K562 (cell line): Measurements from ENCODE around the gene PI4KA.

Source experiments
- JUN ChIP-seq, 2 experiments: sonication (generic) in 1 of 2; formaldehyde crosslinking in 1 of 2; IDR thresholded peaks; 2 replicates each; pipeline versions ENCODE4 v1.6.1 to v1.8.0; 2012 to 2022; ENCODE audit warnings: borderline replicate concordance in 2 of 2, mild to moderate bottlenecking in 2 of 2, improper control_type of control experiment in 1 of 2, low read depth in 1 of 2, low read length in 1 of 2, missing genetic modification reagents in 1 of 2
- TF ChIP-seq, protein P1 (sequence below): IDR thresholded peaks from 3 replicates; pipeline ENCODE4 v1.6.1; 2011; ENCODE audit warnings: borderline replicate concordance, mild to moderate bottlenecking, moderate library complexity; ENCODE audit not compliant: insufficient read length; ENCODE audit errors: extremely low read depth
- TF ChIP-seq, protein P2 (sequence below), 2 experiments: fragments of 250-450 bp in 1 of 2; fragments of 450-650 bp in 1 of 2; sonication (Bioruptor Pico) in 1 of 2; IDR thresholded peaks; 2 replicates each; pipeline versions ENCODE4 v1.6.1 to v1.8.0; 2016 to 2021; ENCODE audit warnings: mild to moderate bottlenecking in 2 of 2, moderate library complexity in 2 of 2, missing compliant biosample characterization in 1 of 2, missing genetic modification characterization in 1 of 2
- TF ChIP-seq, protein P3 (sequence below): fragments of 250-450 bp; sonication (Bioruptor Pico); IDR thresholded peaks from 2 replicates; pipeline ENCODE4 v1.8.0; 2021; ENCODE audit warnings: borderline replicate concordance, mild to moderate bottlenecking, moderate library complexity; ENCODE audit not compliant: poor library complexity, severe bottlenecking
- TF ChIP-seq, protein P4 (sequence below): sonication (generic); formaldehyde crosslinking; IDR thresholded peaks from 2 replicates; pipeline ENCODE4 v1.9.0; 2022; ENCODE audit warnings: mild to moderate bottlenecking, missing genetic modification reagents

DNA sequence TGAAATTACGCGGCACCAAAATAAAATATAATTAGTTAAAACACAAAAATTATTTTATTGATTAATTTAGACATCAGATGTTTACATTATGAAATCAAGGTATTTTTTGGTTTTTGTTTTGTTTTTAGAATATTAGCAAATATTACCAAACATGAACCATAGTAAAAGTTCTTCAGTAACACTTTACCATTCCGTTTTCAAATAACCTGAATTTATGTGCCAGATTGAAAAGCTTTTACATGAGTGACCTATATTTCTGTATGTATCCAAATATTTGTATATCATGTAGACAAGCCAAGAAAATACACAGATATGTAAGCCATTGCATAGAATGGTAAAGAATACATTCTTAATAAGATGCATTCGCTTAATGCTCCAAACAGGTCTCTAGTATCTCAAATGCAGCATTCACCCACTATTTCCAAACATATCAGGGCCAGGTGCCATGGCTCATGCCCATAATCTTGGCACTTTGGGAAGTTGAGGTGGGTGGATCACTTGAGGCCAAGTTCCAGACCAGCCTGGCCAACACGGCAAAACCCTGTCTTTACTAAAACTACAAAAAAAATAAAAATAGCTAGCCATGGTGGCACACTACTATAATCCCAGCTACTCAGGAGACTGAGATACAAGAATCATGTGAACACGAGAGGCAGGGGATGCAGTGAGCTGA is 187.1 kb downstream of the PI4KA start:
- TF ChIP-seq JUN (IDR thresholded peaks at IDR 0.05; ENCODE audit: borderline replicate concordance, low read depth, low read length) (no peak), JUN (CRISPR knock-in tag; IDR thresholded peaks at IDR 0.05; ENCODE audit: borderline replicate concordance) (no peak)
- TF ChIP-seq, protein P1, sequence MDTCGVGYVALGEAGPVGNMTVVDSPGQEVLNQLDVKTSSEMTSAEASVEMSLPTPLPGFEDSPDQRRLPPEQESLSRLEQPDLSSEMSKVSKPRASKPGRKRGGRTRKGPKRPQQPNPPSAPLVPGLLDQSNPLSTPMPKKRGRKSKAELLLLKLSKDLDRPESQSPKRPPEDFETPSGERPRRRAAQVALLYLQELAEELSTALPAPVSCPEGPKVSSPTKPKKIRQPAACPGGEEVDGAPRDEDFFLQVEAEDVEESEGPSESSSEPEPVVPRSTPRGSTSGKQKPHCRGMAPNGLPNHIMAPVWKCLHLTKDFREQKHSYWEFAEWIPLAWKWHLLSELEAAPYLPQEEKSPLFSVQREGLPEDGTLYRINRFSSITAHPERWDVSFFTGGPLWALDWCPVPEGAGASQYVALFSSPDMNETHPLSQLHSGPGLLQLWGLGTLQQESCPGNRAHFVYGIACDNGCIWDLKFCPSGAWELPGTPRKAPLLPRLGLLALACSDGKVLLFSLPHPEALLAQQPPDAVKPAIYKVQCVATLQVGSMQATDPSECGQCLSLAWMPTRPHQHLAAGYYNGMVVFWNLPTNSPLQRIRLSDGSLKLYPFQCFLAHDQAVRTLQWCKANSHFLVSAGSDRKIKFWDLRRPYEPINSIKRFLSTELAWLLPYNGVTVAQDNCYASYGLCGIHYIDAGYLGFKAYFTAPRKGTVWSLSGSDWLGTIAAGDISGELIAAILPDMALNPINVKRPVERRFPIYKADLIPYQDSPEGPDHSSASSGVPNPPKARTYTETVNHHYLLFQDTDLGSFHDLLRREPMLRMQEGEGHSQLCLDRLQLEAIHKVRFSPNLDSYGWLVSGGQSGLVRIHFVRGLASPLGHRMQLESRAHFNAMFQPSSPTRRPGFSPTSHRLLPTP, result no peak
- TF ChIP-seq, protein P2, sequence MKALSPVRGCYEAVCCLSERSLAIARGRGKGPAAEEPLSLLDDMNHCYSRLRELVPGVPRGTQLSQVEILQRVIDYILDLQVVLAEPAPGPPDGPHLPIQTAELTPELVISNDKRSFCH (CRISPR knock-in tag; IDR thresholded peaks at IDR 0.05), result no peak
- TF ChIP-seq, protein P2 (tag; IDR thresholded peaks at IDR 0.05), result no peak
- TF ChIP-seq, protein P3, sequence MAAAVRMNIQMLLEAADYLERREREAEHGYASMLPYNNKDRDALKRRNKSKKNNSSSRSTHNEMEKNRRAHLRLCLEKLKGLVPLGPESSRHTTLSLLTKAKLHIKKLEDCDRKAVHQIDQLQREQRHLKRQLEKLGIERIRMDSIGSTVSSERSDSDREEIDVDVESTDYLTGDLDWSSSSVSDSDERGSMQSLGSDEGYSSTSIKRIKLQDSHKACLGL (CRISPR knock-in tag), result no peak
- TF ChIP-seq, protein P4, sequence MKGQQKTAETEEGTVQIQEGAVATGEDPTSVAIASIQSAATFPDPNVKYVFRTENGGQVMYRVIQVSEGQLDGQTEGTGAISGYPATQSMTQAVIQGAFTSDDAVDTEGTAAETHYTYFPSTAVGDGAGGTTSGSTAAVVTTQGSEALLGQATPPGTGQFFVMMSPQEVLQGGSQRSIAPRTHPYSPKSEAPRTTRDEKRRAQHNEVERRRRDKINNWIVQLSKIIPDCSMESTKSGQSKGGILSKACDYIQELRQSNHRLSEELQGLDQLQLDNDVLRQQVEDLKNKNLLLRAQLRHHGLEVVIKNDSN (CRISPR knock-in tag), result no peak
